ENCODE results near the gene LHFPL2. TPM values are rescaled to one million over a fixed set of nuclear protein-coding genes. Genes with fewer than 3 reads are reported as not detected.
A peak's percentile ranks its signal among the peaks of the same experiment; 100 is the strongest.

The LHFPL2 gene
- total RNA-seq, 4 donors from 2014 or later, result 34.4 to 79.6 (median 51.5) TPM

DNA sequence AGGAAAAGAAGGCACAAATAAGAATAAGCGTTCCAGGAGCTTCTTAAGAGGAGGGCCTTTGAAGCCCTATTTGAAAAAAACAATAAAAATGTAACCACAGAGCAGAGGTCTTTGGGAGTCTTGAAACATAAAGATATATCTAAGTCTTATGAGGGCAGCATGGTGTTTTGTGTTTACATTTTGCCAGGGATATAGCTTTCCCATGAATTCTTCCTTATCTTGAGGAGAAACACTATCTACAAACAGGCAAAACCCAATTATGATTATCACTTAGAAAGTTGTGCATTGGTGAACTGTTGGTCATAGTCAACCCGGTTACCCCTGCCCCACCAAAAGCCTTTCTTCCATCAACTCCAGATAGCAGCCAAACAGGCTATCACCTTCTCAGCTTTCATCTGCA is 23.6 kb upstream of the LHFPL2 start:
- H3K27ac ChIP-seq, result peak overlapping the region in 3 of 4 donors; percentile 37 to 54 (median 49)
- TF ChIP-seq POLR2A (IDR thresholded peaks at IDR 0.05), result no peak
- no peak for TF ChIP-seq EP300 (IDR thresholded peaks at IDR 0.05; ENCODE audit: low read depth)
- TF ChIP-seq POLR2AphosphoS5 (IDR thresholded peaks at IDR 0.05), result no peak
- no peak for TF ChIP-seq CTCF (IDR thresholded peaks at IDR 0.05)

GRCh38 chr5:78671609-78672008 is 23.0 kb upstream of the LHFPL2 start:
- TF ChIP-seq EP300 (IDR thresholded peaks at IDR 0.05; ENCODE audit: low read depth), result no peak
- no peak for TF ChIP-seq POLR2AphosphoS5 (IDR thresholded peaks at IDR 0.05)
- no peak for TF ChIP-seq POLR2A (IDR thresholded peaks at IDR 0.05)
- TF ChIP-seq CTCF (IDR thresholded peaks at IDR 0.05), result no peak
- intact Hi-C loops (cut with DNase I; ENCODE audit: low total_unique reads), result no loop called here
- Histone ChIP-seq H3K27me3 (no peaks in the 10 kb centered on the region), H3K4me3 (no peak overlapping the region), H3K9me3 (no peaks in the 10 kb centered on the region), H3K27ac (peak overlapping the region; percentile 37 to 58 (median 53)), H3K4me1 (peaks cover 1 to 49% (median 20%) of the 10 kb centered on the region in 4 donors), H3K36me3 (no peaks in the 10 kb centered on the region)
- DNase-seq, result peak; percentile 65
- WGBS, 2 donors (ENCODE audit: low coverage in 1 of 2), result 17 to 29% methylated on average over 3 to 4 of the region's 4 CpGs
- in situ Hi-C loops (cut with MboI; ENCODE audit: low pct_ligation_motif_present in 1 of 4, low pct_unique_long_range_greater_than_20kb in 1 of 4, low sequenced_read_pairs in 3 of 4), result no loop called here

More for the DNA sequence above, 23.6 kb upstream of the LHFPL2 start:
- DNase-seq, result no peak
- no peaks in the 10 kb centered on the region for H3K36me3 ChIP-seq
- WGBS, 2 donors (ENCODE audit: low coverage in 1 of 2), result 78 to 95% methylated on average over 2 of the region's 2 CpGs
- no peaks in the 10 kb centered on the region for H3K27me3 ChIP-seq
- H3K4me3 ChIP-seq, result no peak overlapping the region
- intact Hi-C loops (cut with DNase I; ENCODE audit: low total_unique reads) (no loop called here), in situ Hi-C loops (cut with MboI; ENCODE audit: low pct_ligation_motif_present in 1 of 4, low pct_unique_long_range_greater_than_20kb in 1 of 4, low sequenced_read_pairs in 3 of 4) (no loop called here)
- peaks cover 4 to 54% (median 22%) of the 10 kb centered on the region in 4 donors for H3K4me1 ChIP-seq
- H3K9me3 ChIP-seq, result no peaks in the 10 kb centered on the region

DNA sequence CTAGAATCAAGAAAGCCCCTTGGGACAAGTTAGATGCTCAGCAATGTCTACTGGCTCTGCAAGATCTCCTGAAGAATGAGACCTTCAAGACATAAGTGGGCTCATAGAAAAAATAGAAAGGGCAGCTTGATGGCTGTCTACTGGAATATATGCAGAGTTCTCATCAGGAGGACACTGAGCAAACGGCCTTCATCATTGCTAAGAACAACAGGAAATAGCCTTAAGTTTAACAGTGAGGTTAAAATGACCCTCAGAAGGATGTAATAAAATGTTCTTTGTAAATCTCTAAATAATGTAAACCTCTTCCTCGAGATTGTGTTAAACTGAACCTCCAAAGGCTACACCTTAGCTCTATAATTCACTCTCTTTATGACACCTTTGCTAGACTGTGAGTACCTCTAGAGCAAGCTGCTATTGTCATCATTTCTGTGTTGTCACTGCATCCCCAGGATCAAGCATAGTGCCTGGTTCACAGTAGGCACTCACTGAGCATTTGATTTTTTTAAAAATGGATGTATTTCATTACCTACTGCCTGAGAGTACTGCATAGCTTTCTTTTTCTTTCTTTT is 22.2 kb upstream of the LHFPL2 start:
- H3K27ac ChIP-seq, result peak overlapping the region; percentile 37 to 58 (median 53)
- no peaks in the 10 kb centered on the region for H3K9me3 ChIP-seq
- H3K27me3 ChIP-seq, result no peaks in the 10 kb centered on the region
- no peaks in the 10 kb centered on the region for H3K36me3 ChIP-seq
- 26 to 28% methylated on average over 2 of the region's 2 CpGs for WGBS, 2 donors (ENCODE audit: low coverage in 1 of 2)
- DNase-seq, result no peak
- H3K4me3 ChIP-seq, result no peak overlapping the region
- TF ChIP-seq CTCF (IDR thresholded peaks at IDR 0.05), result no peak
- no peak for TF ChIP-seq POLR2A (IDR thresholded peaks at IDR 0.05)
- TF ChIP-seq POLR2AphosphoS5 (IDR thresholded peaks at IDR 0.05), result no peak
- no peak for TF ChIP-seq EP300 (IDR thresholded peaks at IDR 0.05; ENCODE audit: low read depth)
- H3K4me1 ChIP-seq, result peaks cover 0 to 41% (median 17%) of the 10 kb centered on the region in 4 donors
- intact Hi-C loops (cut with DNase I; ENCODE audit: low total_unique reads), result no loop called here
- in situ Hi-C loops (cut with MboI; ENCODE audit: low pct_ligation_motif_present in 1 of 4, low pct_unique_long_range_greater_than_20kb in 1 of 4, low sequenced_read_pairs in 3 of 4), result no loop called here

DNA sequence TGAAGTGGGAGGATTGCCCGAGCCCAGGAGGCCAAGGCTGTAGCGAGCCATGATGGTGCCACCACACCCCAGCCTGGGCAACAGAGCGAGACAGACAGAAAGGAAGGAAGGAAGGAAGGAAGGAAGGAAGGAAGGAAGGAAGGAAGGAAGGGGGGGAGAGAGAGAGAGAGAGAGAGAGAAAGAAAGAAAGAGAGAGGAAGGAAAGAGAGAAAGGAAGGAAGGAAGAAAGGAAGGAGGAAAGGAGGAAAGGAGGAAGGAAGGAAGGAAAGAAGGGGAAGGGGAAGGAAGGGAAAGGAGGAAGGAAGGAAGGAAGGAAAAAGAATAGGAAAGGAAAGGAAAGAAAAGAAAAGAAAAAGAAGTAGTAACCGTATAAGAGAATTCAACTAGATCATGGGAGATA is 20.8 kb upstream of the LHFPL2 start:
- Histone ChIP-seq H3K4me1 (peaks cover 0 to 30% (median 16%) of the 10 kb centered on the region in 4 donors), H3K27me3 (no peaks in the 10 kb centered on the region), H3K4me3 (no peak overlapping the region), H3K27ac (no peak overlapping the region), H3K36me3 (no peaks in the 10 kb centered on the region), H3K9me3 (no peaks in the 10 kb centered on the region)
- no peak for DNase-seq
- WGBS, 2 donors (ENCODE audit: low coverage in 1 of 2), result 95% methylated on average over 4 of the region's 4 CpGs; no CpG with 5 or more reads in 1 of the 2 donors
- no peak for TF ChIP-seq CTCF (IDR thresholded peaks at IDR 0.05)
- TF ChIP-seq EP300 (IDR thresholded peaks at IDR 0.05; ENCODE audit: low read depth), result no peak
- no peak for TF ChIP-seq POLR2A (IDR thresholded peaks at IDR 0.05)
- TF ChIP-seq POLR2AphosphoS5 (IDR thresholded peaks at IDR 0.05), result no peak
- in situ Hi-C loops (cut with MboI; ENCODE audit: low pct_ligation_motif_present in 1 of 4, low pct_unique_long_range_greater_than_20kb in 1 of 4, low sequenced_read_pairs in 3 of 4), result no loop called here
- intact Hi-C loops (cut with DNase I; ENCODE audit: low total_unique reads), result loop anchor here (10.0 kb wide), 1 partner anchor 215 kb away; no protein-coding TSS in a partner anchor

Data from transverse colon (tissue), 4 donors.